Naive thymus-derived CD8-positive, alpha-beta T cell (primary cell): Measurements from ENCODE around the gene KRT33A. TPM values are rescaled to one million over a fixed set of nuclear protein-coding genes. Genes with fewer than 3 reads are reported as not detected.
"Not testable (repeated sequence)": the region's sequence is repeated elsewhere in the genome, so short reads cannot be mapped to it uniquely, and the experiment has no call there.

Experiments used
- ATAC-seq, 2 donors: fragments of 150-1000 bp; cut with Tn5 transposase in 1 of 2; sonication (Bioruptor Pico), chemical (Tn5 transposase) in 1 of 2; 1 replicate in 1 of 2; 2 replicates in 1 of 2; pipeline ENCODE4 v1.10.0; 2021; ENCODE audit warnings: mild to moderate bottlenecking in 2 of 2, moderate library complexity in 2 of 2
- POLR2A ChIA-PET: fragments of 350-600 bp; sonication (Branson Sonifier 250); formaldehyde crosslinking; loops from one replicate; lab custom pipeline; 2021; ENCODE audit warnings: antibody characterized with exemption; lab: Charles Lee
- DNase-seq, 10 donors: peaks; one replicate each; pipeline versions ENCODE4 v3.0.0 to v3.0.0-alpha.2; 2020 to 2022
- H3K27ac Mint-ChIP-seq, 10 donors: one replicate each; pipeline ENCODE4 v1.8.0; 2020 to 2022; ENCODE audit warnings: mild to moderate bottlenecking in 10 of 10, mixed read lengths in 10 of 10, moderate library complexity in 4 of 10, inconsistent platforms in 1 of 10
- H3K27me3 Mint-ChIP-seq, 5 donors: one replicate each; pipeline ENCODE4 v1.8.0; 2021 to 2022; ENCODE audit warnings: mixed read lengths in 5 of 5
- H3K36me3 Mint-ChIP-seq, 3 donors: one replicate each; pipeline ENCODE4 v1.8.0; 2020 to 2022; ENCODE audit warnings: mixed read lengths in 3 of 3, mild to moderate bottlenecking in 2 of 3, inconsistent platforms in 1 of 3
- H3K4me1 Mint-ChIP-seq, 4 donors: one replicate each; pipeline ENCODE4 v1.8.0; 2021 to 2022; ENCODE audit warnings: mixed read lengths in 4 of 4
- H3K4me3 Mint-ChIP-seq, 10 donors: one replicate each; pipeline ENCODE4 v1.8.0; 2020 to 2022; ENCODE audit warnings: mild to moderate bottlenecking in 10 of 10, mixed read lengths in 10 of 10, moderate library complexity in 6 of 10, inconsistent platforms in 1 of 10
- H3K9me3 Mint-ChIP-seq, 9 donors: one replicate each; pipeline ENCODE4 v1.8.0; 2020 to 2022; ENCODE audit warnings: mixed read lengths in 9 of 9, mild to moderate bottlenecking in 3 of 9, inconsistent platforms in 1 of 9, moderate library complexity in 1 of 9
- polyA plus RNA-seq, 3 donors: library from polyadenylated mRNA; unstranded; fragments of 300-500 nt; fragmentation: Illumina TruSeq; gene quantifications; one replicate each; pipeline ENCODE4 v1.2.3, GENCODE V29; 2021
- total RNA-seq, 8 experiments: library from RNA in 2 of 8; stranded (reverse) in 2 of 8; gene quantifications; one replicate each; pipeline ENCODE4 v1.2.3 and lab custom pipeline; 2021 to 2026

Gene KRT33A
- total RNA-seq, result not detected
- not detected for polyA plus RNA-seq
- 0 reads per million in 6 experiments for total RNA-seq (lab: John Stamatoyannopoulos, UW)

DNA sequence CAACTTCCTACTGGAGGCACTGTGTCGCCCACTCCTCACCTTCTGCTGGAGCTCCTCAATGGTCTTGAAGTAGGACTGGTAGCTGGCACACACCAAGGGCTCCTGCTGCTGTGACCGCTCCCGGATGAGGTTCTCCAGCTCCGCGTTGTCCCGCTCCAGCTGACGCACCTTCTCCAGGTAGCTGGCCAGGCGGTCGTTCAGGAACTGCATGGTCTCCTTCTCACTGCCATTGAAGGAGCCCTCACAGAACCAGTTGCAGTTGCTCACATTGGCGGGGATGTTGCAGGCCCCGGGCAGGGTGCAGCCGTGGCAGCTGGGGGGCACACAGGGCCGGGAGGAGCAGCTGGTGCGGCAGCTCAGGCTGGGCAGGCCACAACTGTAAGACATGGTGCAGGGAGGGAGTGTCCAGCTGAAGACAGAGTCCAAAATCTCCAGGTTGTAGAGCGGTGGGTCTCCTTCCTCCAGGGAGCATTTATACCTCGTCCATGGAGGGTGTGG is at the start of gene KRT33A:
KRT33A (minus strand) TSS at position 448 of the 498 bp plus-strand sequence; CDS start at position 387, 61 bp downstream.
- POLR2A ChIA-PET, result interaction anchor here (0.7 to 1.1 kb wide), 2 partner anchors 9 to 24 kb away, joined by 3 to 5 read pairs; no protein-coding TSS in a partner anchor
- H3K4me3 Mint-ChIP-seq, ATAC-seq, DNase-seq, H3K36me3 Mint-ChIP-seq, H3K27me3 Mint-ChIP-seq: not testable (repeated sequence)
- H3K27ac Mint-ChIP-seq, result peak within 1 kb of the TSS in 5 of 10 donors; percentile 6 to 62 (median 45)
- H3K4me1 Mint-ChIP-seq, result peaks cover 10 to 23% (median 13%) of the 10 kb centered on the region in 4 donors
- peaks cover 0 to 11% (median 0%) of the 10 kb centered on the region in 9 donors for H3K9me3 Mint-ChIP-seq

DNA sequence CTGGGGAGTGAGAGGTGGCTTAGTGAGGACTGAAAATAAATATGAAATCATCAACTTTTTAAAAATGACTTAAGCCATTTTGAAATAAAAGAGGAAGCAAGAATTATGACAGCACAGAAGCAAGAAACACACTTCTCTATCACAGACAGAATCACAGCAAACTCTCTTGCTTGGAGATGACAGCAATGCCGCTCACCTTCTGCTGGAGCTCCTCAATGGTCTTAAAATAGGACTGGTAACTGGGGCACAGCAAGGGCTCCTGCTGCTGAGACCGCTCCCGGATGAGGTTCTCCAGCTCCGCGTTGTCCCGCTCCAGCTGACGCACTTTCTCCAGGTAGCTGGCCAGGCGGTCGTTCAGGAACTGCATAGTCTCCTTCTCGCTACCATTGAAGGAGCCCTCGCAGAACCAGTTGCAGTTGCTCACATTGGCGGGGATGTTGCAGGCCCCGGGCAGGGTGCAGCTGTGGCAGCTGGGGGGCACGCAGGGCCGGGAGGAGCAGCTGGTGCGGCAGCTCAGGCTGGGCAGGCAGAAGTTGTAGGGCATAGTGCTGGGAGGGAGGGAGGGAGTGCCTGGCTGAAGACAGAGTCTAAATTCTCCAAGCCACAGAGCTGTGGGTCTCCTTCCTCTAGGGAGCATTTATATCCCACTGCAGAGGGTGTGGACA is 46.5 kb upstream of the KRT33A start, which contains the start of gene KRT31:
KRT31 (minus strand) TSS at position 613 of the 665 bp plus-strand sequence; CDS start at position 544, 69 bp downstream.
- H3K27me3 Mint-ChIP-seq, result peaks cover 0 to 4% (median 0%) of the 10 kb centered on the region in 5 donors
- peak within 1 kb of the TSS in 1 of 10 donors; percentile 80 for H3K27ac Mint-ChIP-seq
- DNase-seq (no peak), ATAC-seq (no peak)
- H3K4me3 Mint-ChIP-seq, result no peak within 1 kb of the TSS
- H3K36me3 Mint-ChIP-seq, result no peaks in the 10 kb centered on the region
- peaks cover 4 to 17% (median 5%) of the 10 kb centered on the region in 4 donors for H3K4me1 Mint-ChIP-seq
- peaks cover 0 to 1% (median 0%) of the 10 kb centered on the region in 9 donors for H3K9me3 Mint-ChIP-seq
- POLR2A ChIA-PET, result no interaction called here

DNA sequence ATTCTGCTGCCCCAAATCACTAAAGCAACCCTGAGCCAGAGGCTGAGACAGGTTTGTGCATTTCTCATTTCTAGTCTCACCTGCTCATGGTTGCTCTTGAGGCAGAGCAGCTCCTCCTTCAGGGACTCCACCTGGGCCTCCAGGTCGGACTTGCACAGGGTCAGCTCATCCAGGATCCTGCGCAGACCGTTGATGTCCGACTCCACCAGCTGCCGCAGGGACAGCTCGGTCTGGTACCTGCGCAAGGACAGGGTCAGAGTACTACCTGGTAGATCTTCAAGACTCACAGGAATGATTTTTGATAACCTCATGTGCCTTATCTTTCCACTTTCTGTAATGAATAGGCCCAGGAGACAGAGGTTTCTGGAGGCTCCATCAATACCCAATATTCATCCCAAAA is 45.7 kb upstream of the KRT33A start:
- POLR2A ChIA-PET, result no interaction called here
- H3K36me3 Mint-ChIP-seq, result no peaks in the 10 kb centered on the region
- no peak overlapping the region for H3K4me3 Mint-ChIP-seq
- H3K4me1 Mint-ChIP-seq, result peaks cover 4 to 16% (median 5%) of the 10 kb centered on the region in 4 donors
- H3K27me3 Mint-ChIP-seq, result peaks cover 0 to 9% (median 3%) of the 10 kb centered on the region in 5 donors
- no peak for ATAC-seq
- no peak for DNase-seq
- H3K27ac Mint-ChIP-seq, result no peak overlapping the region
- H3K9me3 Mint-ChIP-seq, result peaks cover 0 to 1% (median 0%) of the 10 kb centered on the region in 9 donors

DNA sequence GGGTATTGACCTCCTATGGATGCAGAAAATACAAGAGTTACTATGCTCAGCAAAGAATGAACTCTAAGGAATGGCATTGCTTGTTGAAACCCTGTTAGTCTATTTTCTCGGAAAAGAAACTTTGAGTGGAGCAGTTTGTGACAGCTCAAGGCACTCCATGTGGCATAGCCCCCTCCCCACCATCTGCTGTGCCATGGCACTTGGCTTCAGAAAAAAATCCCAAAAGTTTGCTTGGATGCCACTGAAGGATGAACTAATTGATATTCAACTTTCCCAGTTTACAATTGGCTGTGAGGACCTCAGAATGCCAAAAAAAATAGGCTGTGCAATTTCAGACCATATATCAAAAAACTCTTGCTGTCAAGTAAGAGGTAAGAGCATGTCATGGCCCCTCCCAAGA is 45.0 kb upstream of the KRT33A start:
- Mint-ChIP-seq H3K27me3 (peaks cover 0 to 9% (median 3%) of the 10 kb centered on the region in 5 donors), H3K4me3 (no peak overlapping the region), H3K36me3 (no peaks in the 10 kb centered on the region), H3K4me1 (peaks cover 4 to 16% (median 5%) of the 10 kb centered on the region in 4 donors), H3K9me3 (peaks cover 0 to 1% (median 0%) of the 10 kb centered on the region in 9 donors), H3K27ac (no peak overlapping the region)
- POLR2A ChIA-PET, result interaction anchor here (0.6 kb wide), 1 partner anchor 38 kb away, joined by 3 read pairs; no protein-coding TSS in a partner anchor
- no peak for ATAC-seq
- no peak for DNase-seq

DNA sequence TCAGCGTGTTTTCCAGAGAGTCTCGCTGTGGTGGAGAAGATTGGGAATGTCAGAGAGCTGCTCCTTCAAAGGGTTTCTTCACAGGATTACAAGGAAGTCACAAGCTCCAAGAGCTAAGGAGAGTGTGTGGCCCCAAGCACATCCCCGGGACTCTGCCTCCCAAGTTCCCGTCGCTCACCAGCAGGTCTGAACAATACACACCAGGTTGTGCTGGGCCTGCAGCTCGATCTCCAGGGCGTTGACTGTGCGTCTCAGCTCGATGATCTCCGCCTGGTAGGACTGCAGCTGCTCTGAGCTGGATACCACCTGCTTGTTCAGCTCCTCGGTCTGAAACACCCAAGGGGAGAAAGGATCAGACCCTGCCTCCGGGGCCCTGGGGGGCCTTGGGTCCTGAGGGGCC is 44.4 kb upstream of the KRT33A start:
- not testable (repeated sequence) for ATAC-seq

DNA sequence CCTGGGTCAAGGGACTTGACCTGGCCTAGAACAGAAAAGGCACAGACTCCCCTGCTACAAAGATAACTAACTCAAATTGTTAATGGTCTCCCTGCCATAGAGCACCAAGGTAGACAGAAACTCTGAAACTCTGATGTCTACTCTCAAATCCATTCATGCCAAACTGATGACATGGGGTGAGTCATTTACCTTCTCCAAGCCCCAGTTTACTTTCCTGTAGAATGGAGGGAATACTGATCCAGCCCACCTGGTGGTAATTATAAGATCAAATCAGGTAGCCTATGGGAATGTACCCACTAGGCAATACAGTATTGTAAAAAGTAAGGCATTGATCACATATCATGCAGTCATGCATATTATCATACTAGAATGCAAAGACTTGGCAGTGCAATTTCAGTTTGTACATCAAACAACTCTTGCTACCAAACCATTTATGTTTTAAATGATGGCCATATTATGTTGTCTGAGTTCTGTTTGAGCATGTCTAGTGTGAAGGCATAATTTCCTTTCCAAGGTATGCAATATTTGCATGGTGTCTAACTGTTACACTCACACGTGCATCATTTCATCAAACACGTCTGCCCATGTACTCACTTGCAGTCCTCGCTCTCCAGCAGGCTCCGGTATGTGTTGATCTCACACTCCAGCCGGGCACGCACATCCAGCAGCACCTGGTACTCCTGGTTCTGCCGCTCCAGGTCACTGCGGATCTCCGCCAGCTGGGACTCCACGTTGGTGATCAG is 43.8 kb upstream of the KRT33A start:
- no peak overlapping the region for H3K4me3 Mint-ChIP-seq
- no peaks in the 10 kb centered on the region for H3K9me3 Mint-ChIP-seq
- POLR2A ChIA-PET, result no interaction called here
- H3K27ac Mint-ChIP-seq, result peak overlapping the region in 1 of 10 donors; percentile 7
- no peaks in the 10 kb centered on the region for H3K36me3 Mint-ChIP-seq
- DNase-seq (no peak), ATAC-seq (no peak)
- peaks cover 0 to 9% (median 3%) of the 10 kb centered on the region in 5 donors for H3K27me3 Mint-ChIP-seq
- H3K4me1 Mint-ChIP-seq, result peaks cover 0 to 15% (median 5%) of the 10 kb centered on the region in 4 donors

More for the DNA sequence above, 44.4 kb upstream of the KRT33A start:
- peaks cover 3 to 16% (median 5%) of the 10 kb centered on the region in 4 donors for H3K4me1 Mint-ChIP-seq
- not testable (repeated sequence) for H3K36me3 Mint-ChIP-seq, H3K27ac Mint-ChIP-seq, H3K27me3 Mint-ChIP-seq, DNase-seq, H3K4me3 Mint-ChIP-seq, H3K9me3 Mint-ChIP-seq
- POLR2A ChIA-PET, result interaction anchor here (0.6 kb wide), 1 partner anchor 38 kb away, joined by 3 read pairs; no protein-coding TSS in a partner anchor

DNA sequence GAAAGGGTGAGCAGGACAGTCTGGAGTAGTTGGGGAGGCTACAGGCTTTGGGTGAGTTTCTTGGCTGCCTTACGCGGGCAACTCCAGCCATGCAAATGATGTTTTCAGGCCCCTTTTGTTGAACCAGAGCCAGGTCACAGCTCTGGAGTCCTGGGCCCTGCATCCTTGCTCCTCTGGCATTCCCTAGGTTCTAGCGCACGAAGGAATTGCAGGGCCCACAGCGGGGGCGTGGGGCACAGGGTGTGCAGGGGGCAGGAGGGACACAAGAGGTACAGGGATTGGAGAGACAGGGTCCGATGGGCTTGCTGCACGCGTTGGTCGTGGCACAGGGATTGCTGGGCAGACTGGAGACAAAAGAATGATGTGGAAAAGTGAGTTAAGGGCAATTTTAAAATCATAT is 43.2 kb upstream of the KRT33A start:
- POLR2A ChIA-PET, result no interaction called here
- ATAC-seq, result no peak
- Mint-ChIP-seq H3K27ac (peak overlapping the region in 2 of 10 donors; percentile 7 to 71), H3K36me3 (no peaks in the 10 kb centered on the region), H3K27me3 (peaks cover 0 to 12% (median 3%) of the 10 kb centered on the region in 5 donors), H3K4me1 (peaks cover 0 to 10% (median 4%) of the 10 kb centered on the region in 4 donors), H3K4me3 (no peak overlapping the region), H3K9me3 (peaks cover 0 to 4% (median 0%) of the 10 kb centered on the region in 9 donors)
- DNase-seq, result no peak

DNA sequence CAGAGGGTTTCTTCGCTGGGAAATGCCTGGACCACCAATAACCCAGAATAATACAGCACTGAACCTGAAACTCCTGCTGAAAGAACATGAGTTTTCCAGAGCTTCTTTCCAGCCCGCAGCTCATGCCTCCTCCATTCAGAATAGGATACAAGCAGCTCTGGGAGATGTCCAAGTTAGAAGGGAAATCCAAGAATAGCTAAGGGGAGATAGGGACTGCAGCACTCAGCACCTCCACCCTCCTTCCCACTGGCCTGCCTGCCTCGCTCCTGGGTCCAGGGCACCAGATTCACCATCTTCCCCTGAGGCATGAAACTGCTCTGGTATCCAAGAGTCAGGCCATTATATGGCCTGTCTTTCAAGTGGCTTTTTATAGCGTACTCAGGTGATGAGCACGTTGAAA is 42.7 kb upstream of the KRT33A start:
- Mint-ChIP-seq H3K4me3 (no peak overlapping the region), H3K27me3 (peaks cover 0 to 12% (median 3%) of the 10 kb centered on the region in 5 donors), H3K4me1 (peaks cover 0 to 10% (median 4%) of the 10 kb centered on the region in 4 donors), H3K9me3 (peaks cover 0 to 5% (median 0%) of the 10 kb centered on the region in 9 donors), H3K36me3 (no peaks in the 10 kb centered on the region), H3K27ac (peak overlapping the region in 3 of 10 donors; percentile 19 to 71 (median 53))
- DNase-seq (no peak), ATAC-seq (no peak)
- POLR2A ChIA-PET, result no interaction called here

DNA sequence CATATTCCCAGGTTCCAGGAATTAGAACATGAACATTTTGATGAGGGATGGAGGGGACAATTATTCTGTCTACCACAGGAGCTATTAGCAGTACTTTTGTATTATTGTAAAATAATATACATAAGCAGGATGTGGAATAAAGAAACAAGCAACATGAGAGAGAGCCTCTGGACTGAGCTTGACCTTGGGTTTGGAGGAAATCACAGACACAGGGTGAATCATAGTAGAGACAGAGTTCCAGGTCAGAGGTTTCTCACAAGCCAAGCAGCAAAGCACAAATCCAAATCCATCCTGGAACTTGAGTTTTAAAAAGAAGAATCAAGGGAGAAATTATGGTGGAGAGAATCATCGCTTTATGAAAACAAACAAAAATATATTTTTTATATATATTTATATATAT is 41.6 kb upstream of the KRT33A start:
- Mint-ChIP-seq H3K9me3 (peaks cover 0 to 10% (median 3%) of the 10 kb centered on the region in 9 donors), H3K4me3 (no peak overlapping the region), H3K4me1 (peaks cover 0 to 10% (median 4%) of the 10 kb centered on the region in 4 donors), H3K36me3 (peaks cover 0 to 6% (median 0%) of the 10 kb centered on the region in 3 donors), H3K27ac (no peak overlapping the region), H3K27me3 (peaks cover 0 to 9% (median 3%) of the 10 kb centered on the region in 5 donors)
- DNase-seq (no peak), ATAC-seq (no peak)
- POLR2A ChIA-PET, result no interaction called here

DNA sequence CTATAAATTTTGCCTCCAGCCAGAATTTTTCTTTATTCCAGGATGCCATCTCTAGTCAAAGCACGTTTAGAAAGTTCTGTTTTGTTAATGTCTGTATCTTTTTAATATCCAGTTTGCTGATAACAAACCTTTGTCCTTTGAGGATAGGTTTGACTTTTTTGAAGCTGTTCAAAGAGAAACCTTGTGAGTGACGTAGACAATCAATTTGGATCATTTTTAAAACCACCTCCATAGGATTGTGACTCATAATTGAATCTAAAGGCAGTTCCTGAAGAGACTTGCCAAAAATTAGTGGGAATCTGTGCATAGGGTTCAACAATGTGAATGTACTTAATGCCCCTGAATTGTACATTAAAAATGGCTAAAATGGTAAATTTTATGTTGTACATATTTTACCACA is 40.9 kb upstream of the KRT33A start:
- Mint-ChIP-seq H3K9me3 (peaks cover 5 to 18% (median 7%) of the 10 kb centered on the region in 9 donors), H3K27ac (no peak overlapping the region), H3K4me1 (peaks cover 0 to 10% (median 4%) of the 10 kb centered on the region in 4 donors), H3K4me3 (no peak overlapping the region), H3K27me3 (peaks cover 0 to 9% (median 3%) of the 10 kb centered on the region in 5 donors), H3K36me3 (peaks cover 0 to 11% (median 3%) of the 10 kb centered on the region in 3 donors)
- ATAC-seq (no peak), DNase-seq (no peak)
- POLR2A ChIA-PET, result interaction anchor here (1.3 kb wide), 1 partner anchor 13 kb away, joined by 3 read pairs; no protein-coding TSS in a partner anchor

DNA sequence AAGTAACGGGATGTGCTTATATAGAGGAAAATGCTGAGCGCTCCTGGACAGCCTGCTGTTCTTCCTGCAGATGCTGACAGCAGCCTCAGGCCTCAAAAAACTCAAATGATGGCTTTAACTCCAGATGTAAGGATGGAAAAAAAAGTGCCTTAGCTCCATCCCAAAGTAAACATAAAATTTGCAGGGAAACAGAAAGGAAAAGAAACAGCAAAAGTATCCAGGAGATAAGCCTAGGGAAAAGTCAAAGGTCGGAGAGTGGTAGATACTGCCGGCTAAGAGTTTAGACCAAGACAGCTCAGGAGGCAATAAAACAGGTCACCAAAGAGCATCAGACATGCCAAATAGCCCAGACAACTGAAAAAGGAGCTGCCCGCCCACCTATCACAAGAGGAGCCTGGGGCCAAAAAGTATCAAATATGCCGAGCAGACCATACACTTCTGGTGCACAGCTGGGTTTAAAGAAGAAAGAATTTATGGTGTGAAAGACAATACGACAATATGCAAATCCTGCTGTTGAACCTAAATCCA is 39.8 kb upstream of the KRT33A start:
- H3K27ac Mint-ChIP-seq, result no peak overlapping the region
- peaks cover 0 to 9% (median 4%) of the 10 kb centered on the region in 5 donors for H3K27me3 Mint-ChIP-seq
- peaks cover 0 to 10% (median 4%) of the 10 kb centered on the region in 4 donors for H3K4me1 Mint-ChIP-seq
- peaks cover 8 to 25% (median 10%) of the 10 kb centered on the region in 9 donors for H3K9me3 Mint-ChIP-seq
- no peak overlapping the region for H3K4me3 Mint-ChIP-seq
- H3K36me3 Mint-ChIP-seq, result peaks cover 0 to 14% (median 6%) of the 10 kb centered on the region in 3 donors
- POLR2A ChIA-PET, result interaction anchor here (1.3 kb wide), 1 partner anchor 14 kb away, joined by 3 read pairs; no protein-coding TSS in a partner anchor
- ATAC-seq (no peak), DNase-seq (no peak)

DNA sequence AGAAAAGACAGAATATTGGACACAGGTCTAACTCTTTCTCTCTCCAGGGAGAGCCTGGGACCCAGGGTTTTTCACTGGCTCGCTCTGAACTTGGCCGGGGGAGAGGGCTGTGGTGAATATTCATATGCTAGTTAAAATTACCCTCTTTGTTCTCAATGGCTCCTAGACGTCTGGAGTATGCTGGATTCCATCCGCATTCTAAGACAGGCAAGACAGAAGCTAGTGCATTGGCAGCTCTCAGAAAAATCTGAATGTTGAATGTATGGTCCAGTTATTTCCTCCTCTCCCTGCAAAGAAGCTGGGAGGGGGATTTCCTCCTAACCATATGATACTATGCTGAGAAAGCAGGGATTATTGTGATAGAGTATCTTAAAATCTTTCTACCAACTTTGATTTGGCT is 37.0 kb upstream of the KRT33A start:
- Mint-ChIP-seq H3K36me3 (peaks cover 0 to 14% (median 6%) of the 10 kb centered on the region in 3 donors), H3K4me1 (peaks cover 0 to 5% (median 0%) of the 10 kb centered on the region in 4 donors), H3K4me3 (no peak overlapping the region), H3K9me3 (peaks cover 8 to 25% (median 10%) of the 10 kb centered on the region in 9 donors), H3K27me3 (peaks cover 0 to 12% (median 4%) of the 10 kb centered on the region in 5 donors), H3K27ac (no peak overlapping the region)
- DNase-seq, result no peak
- POLR2A ChIA-PET, result no interaction called here
- no peak for ATAC-seq
